Stimulated activated CD4-positive, alpha-beta T cell treated with anti-CD3 and anti-CD28 coated beads, TNF-alpha, amount 100 ng/mL, for 1 hour (primary cell): Measurements from ENCODE around the gene CASTOR2.
"Not testable (repeated sequence)": the region's sequence is repeated elsewhere in the genome, so short reads cannot be mapped to it uniquely, and the experiment has no call there.

ENCODE experiments used
- DNase-seq, 3 donors: peaks; one replicate each; pipeline ENCODE4 v3.0.0-alpha.2; 2020; ENCODE audit warnings: low read depth in 3 of 3, low spot score in 1 of 3

CASTOR2 gene

DNA sequence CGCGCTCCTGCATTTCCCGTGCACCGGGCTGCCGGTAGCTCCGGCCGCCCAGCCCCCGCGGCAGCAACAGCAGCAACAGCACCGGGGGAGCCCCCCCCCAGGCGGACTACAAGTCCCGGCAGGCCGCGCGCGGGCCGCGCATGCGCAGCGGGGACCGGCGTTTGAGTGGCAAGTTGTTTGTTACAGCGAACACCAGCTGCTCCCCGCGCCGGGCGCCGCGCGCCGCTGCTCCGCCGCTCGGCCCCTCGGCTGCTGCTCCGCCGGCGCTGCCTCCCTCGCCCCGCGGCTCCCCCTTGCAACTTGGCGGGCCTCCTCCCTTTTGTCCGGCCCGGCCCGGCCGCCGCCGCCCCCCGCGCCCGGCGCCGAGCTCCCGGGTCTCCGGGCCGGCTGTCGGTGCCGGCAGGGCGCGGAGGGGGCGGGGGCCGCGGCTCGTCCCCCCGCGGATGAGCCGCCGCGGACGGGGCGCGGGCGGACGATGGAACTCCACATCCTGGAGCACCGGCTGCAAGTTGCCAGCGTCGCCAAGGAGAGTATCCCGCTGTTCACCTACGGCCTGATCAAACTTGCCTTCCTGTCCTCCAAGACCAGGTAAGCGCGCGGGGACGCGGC lies at the start of gene CASTOR2:
TSS of gene CASTOR2 (plus strand) at position 195 of the 609 bp plus-strand sequence. CDS start at position 476, 281 bp downstream.
- DNase-seq = peak; percentile 43 to 51 (median 51)

DNA sequence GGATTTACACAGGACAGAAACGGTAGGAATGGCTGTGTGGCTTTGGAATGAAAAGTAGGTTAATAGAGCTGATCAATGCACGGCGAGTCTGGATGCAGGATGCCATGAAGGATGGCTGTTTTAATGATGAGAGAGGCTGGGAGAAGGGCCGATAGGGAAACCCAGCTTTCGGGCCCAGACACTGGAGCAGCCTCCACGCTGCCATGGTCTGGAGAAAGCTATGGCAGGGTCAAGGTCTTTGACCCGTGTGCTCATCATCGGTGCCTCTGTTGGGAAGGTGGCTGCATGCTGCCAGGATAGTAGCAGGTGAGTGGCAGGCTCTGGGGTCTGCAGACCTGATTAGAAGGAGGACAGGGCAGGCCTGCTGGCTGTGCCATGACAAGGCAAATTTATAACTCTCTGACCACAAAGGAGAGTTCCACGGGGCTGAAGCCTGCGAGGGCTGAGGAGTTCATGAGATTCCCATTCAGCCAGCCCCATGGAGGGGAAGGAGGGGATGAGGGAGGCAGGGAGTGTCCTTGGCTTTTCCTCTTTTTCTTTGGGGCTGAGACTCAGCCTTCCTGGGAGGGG lies 42.1 kb upstream of the CASTOR2 start:
- DNase-seq = not testable (repeated sequence)

DNA sequence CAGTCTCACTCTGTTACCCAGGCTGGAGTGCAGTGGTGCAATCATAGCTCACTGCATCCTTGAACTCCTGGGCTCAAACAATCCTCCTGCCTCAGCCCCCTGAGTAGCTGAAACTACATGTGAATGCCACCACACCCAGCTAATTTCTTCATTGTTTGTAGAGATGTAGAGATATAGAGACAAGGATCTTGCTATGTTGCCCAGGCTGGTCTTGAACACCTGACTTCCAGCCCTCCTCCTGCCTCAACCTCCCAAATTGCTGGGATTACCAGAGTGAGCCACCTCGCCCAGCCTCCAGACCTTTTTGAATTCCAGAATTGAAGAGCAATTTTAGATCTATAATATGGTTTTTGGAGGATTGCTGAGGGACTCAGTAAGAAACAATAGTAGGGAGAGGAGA lies 40.9 kb upstream of the CASTOR2 start:
- not testable (repeated sequence) for DNase-seq

DNA sequence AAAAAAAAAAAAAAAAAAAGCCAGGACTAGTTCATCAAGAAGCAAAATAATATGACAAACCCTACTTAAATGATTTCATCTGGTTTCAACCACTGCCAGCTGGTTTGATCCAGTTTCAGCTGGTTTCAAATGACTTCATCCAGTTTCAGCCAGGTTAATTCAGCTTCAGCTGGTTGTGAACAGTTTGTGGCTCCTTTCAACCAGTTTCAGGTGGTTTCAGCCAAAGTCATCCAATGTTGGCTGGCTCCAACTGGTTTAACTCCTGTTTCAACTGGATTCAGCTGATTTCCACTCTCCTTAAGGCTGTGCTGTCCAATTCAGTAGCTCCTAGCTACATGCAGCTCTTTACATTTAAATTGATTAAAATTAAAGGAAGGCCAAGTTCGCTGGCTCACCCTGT lies 37.5 kb upstream of the CASTOR2 start:
- not testable (repeated sequence) for DNase-seq

DNA sequence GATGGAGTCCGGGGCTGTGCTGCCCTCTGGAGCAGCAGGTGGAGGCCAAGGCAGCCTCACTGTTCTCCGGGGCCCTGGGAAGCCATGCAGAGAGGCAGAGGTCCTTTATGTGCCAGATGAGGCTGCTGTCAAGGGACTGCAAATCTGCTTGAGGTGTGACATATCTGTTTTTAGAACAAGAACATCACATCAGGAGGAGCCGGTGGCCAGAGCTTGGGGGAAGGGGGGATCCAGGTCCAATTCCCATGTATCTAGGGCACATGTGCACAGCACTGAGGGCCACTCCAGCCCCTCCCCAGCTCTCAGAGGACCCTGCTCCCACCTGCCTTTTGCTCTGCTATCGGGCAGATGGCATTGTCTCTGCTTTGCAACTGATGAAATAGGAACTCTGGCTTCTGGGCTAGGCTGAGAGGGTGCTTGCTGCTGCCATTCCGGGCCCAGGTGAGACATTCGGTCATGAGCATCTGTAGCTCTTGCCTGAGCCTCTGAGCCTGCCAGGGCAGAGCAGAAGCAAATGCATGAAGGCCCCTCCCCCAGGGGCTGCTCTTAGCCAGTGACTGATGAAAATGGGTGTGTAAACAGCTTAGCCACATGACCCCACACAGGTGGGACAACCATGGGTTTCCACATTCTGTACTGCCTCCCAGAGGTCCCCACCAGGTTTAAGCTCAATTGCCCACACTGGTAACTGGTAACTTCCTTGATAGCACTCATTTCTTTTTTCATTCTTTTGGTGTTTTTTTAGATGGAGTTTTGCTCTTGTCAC lies 32.8 kb upstream of the CASTOR2 start:
- not testable (repeated sequence) for DNase-seq

DNA sequence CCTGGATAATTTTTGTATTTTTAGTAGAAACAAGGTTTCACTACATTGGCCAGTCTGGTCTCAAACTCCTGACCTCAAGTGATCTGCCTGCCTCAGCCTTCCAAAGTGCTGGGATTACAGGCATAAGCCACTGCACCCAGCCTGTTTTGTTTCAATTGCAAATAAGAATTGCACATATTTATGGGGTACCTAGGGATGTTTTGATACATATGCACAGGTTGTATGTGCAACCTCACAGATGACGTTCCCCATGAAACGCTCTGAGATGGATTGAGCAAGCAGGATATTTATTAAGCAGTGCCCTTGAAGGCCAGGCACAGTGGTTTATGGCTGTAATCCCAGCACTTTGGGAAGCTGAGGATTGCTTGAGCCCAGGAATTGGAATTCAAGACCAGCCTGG lies 25.1 kb upstream of the CASTOR2 start:
- DNase-seq = not testable (repeated sequence)

DNA sequence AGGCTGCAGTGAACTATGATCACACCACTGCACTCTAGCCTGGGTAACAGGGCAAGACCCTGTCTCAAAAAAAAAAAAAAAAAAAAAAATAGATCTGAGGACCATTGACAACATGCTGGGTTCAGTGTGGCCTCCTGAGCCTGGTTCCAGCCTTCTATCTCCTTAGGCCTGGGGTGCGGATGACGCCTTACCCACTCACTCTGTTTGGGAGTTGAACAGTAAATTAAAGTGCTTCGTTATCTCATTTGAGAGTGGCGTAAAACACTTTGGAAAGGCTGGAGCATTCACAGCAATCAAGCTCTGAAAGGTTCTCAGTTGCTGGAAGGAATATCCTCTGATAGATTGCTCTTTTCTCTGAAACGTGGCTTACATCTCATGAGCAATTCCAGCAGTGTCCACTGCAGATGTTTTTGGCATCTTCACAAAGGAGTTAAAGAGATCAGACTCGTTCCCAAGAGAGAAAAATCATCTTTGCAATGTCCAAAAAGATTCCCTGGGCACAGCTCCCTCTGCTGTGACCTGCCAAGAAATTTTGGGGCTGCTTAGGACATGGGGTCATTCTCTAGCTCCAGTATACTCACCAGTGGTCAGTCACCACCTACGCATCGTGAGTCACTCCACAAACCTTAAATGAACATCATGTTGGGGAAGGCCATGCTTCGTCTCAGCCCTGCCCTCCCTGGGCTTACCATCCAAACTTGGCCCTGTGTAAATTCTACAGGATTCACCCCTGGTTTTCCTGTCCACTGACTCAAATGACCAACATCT lies 23.0 kb upstream of the CASTOR2 start:
- DNase-seq = not testable (repeated sequence)

DNA sequence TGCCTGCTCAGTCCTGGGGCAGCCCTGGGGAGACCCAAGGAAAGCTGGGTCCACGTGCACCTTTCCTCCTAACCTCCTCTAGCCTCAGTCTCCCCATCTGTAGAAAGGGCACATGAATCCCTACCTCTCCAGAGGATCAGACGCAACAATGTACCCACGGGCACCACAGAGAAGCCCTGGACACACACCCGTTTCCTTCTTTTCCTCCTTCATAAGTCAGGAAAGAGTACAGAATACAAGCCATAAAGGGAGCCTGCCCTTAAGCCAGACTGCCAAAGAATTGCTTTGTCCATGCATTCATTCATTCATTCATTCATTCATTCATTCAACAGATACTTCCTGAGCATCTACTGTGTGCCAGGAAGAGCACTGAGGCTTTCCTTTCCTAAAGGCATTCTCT lies 20.6 kb upstream of the CASTOR2 start:
- not testable (repeated sequence) for DNase-seq

DNA sequence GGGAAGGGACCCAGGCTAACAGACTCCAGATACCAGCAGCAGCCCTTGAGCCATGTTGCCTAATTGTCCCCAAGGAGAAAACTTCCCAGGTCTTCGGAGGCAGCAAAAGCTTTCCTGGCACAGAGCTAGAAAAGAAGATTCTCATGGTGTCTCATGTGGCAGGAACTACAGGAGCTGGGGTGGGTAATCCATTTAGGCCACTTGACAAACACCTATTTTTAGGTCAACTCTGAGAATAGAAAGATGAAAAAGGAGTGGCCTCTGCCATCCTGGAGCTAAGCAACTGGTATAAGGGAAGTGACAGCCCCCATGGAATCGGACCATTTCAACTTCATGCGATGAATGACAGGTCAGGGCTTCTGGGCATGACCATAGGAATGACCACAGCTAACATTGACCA lies 16.8 kb upstream of the CASTOR2 start:
- not testable (repeated sequence) for DNase-seq

DNA sequence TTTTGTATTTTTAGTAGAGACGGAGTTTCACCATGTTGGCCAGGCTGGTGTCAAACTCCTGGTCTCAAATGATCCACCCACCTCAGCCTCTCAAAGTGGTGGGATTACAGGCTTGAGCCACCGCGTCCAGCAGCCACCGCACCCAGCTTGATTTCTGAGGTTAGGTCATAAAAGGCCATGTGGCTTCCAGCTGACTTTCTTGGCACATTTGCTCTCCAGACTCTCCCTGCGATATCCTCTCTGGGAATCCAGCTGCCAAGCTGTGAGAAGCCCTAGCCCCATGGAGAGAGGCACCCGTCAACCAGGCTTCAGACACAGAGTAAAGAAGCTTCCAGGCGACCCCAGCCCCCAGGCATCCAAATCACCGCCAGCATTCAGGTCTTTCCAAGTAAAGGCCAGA lies 10.7 kb upstream of the CASTOR2 start:
- DNase-seq = not testable (repeated sequence)

DNA sequence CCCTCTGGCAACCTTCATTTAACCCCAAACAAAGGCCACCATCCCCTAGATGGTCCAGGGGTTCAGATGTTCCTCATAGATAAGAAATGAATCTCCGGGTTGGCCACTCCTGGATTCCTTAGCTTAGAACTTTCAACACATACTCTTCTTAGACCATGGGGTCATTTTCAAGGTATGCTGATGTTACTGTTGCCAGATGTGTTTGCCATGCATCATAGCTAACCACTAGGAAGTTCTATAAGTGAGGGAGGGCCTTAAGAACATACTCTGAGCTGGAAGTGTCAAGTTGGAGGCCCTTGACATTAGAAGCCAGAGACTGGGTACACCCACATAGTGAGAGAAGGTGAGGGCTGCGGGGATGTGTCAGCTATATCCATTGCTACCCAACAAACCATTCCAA lies 6.2 kb upstream of the CASTOR2 start:
- not testable (repeated sequence) for DNase-seq

DNA sequence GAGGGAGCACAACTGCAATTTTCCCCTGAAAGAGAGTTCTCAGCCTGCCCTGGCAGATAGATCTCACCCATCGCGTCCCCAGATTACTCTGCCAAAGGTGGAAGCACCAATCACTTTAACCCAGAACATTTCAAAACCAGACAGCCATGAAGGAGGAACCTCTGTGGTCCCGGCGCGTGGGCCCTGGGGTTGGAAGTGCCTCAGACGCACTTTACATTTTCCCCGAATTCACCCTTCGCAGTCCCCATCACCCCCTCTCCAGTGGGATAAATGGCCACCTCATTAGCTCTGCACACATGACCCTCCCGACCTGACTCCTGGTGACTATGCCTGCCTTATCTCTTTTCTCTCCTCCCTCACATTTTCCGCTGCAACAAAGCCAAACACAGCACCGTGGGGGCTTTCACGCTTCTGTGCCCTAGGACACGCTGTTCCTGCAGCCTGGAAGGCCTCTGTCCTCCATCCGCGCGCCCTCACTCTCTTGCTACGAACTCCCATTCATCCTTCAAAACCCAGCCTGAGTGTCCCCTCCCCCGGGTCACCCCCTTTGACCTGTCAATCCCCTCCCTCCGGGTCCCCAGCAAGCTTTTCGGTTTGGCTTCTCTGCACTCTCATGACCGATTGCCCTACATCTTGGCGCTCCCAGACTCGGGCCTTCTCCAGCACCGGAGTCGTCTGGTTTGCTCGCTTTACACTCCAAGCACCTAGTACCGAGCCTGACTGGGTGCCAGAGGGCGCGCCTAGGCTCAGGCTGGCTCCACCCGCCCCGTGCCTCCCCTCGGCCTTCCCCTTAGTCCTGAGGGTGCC lies 598 bp upstream of the CASTOR2 start:
- DNase-seq = not testable (repeated sequence)

DNA sequence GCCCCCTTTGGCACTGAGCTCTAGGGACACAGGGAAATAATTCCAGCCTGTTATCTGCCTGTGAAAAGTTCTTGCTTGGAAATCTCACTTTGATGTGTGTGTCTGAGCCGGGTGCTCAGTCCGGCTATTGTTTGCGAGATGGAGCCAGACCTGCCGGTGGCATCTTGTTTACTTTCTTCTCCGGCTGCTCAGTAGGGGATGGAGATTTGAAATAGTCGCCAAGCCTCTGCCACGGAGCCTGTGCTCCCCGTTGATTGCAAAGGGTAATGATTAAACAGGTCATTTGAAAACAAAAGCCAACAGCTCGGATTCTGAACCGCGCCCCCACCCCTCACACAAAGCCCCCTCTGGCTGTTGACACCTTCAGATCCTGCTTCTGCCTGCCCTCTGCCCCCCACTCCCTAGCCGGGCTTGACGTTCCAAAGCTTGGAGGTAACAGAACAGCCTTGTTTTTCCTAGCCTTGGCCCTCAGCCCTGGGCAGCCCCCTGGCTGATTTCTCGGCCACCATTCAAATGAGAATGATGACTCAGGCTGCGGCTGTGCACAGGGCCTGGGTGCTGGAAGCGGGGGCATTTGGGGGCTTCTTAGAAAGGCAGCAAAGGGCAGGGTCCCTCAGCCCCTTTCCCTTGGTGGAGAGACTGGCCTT lies 1.8 kb downstream of the CASTOR2 start:
- DNase-seq = not testable (repeated sequence)

DNA sequence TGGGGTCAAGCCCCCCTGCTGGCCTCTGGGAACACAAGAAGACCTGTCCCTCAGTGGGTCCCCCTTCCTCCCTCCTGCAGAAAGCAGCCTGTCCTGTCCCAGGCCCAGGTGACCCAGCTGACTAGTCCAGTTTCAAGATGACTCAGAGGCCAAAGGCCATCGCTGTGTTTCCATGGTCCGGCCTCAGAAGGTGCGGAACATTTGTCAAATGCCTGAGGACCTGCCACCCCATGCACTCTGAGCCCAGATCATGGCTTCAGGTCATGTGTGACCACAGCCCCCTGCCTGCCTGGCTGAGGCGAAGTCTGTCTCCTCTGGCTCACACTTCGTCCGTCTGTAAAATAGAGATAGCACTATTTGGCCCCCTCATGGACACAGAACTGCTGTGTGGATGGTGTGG lies 2.4 kb downstream of the CASTOR2 start:
- DNase-seq = not testable (repeated sequence)

DNA sequence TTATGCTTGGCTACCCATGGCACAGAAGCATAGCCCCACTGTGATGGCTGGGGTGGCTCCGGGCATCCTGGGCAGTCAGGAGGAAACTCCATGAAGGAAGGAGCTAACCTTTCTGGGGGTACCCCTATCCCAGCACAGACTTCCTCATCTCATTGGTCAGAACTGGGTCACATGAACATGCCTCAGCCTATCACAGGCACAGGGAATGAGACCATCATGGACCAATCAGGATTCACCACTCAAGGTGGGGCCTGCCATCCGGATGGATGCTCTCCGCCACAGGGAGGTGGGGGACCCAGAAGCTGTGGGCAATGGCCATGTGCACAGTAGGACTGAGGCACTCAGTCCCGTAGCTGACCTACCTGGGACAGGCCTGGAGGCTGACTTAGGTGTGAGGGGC lies 6.9 kb downstream of the CASTOR2 start:
- DNase-seq = not testable (repeated sequence)

DNA sequence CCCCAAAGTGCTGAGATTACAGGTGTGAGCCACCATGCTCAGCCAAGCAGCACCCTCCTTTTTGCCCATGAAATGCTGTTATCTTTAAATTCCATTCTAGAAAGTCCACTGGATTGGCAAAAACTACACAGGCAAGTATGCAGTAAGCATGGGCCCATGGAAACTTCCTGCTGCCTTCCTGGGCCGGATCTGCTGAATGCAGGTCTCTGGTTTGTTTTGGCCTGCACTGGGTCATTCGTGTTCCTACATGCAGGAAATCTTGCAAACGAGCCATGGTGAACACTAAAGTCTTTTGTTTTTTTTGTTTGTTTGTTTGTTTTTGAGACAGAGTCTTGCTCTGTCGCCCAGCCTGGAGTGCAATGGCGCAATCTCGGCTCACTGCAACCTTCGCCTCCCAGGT lies 7.9 kb downstream of the CASTOR2 start:
- DNase-seq = not testable (repeated sequence)

DNA sequence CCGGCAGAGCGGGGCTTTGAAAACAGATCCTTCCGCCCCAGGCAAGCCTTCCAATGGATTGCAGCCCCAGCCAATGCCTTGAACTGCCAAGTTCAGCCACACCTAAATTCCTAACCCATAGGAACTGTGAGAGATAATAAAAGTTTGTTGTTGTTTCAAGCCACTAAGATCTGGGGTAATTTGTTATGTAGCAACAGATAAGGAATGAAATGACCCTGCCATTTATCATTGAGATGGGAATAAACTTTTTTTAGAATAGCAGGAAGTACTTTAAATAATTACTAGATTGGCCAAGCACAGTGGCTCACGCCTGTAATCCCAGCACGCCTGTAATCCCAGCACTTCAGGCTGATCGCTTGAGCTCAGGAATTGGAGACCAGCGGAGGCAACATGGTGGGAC lies 11.5 kb downstream of the CASTOR2 start:
- DNase-seq = not testable (repeated sequence)

DNA sequence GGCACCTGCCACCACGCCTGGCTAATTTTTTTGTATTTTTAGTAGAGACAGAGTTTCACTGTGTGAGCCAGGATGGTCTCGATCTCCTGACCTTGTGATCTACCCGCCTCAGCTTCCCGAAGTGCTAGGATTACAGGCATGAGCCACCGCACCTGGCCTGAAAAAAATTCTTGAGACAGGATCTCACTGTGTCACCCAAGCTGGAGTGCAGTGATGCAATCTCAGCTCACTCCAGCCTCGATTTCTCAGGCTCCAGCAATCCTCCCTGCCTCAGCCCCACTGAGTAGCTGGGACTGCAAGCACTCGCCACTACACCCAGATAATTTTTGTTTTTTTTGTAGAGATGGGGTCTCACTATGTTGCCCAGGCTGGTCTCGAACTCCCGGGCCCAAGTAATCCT lies 13.0 kb downstream of the CASTOR2 start:
- DNase-seq = not testable (repeated sequence)

DNA sequence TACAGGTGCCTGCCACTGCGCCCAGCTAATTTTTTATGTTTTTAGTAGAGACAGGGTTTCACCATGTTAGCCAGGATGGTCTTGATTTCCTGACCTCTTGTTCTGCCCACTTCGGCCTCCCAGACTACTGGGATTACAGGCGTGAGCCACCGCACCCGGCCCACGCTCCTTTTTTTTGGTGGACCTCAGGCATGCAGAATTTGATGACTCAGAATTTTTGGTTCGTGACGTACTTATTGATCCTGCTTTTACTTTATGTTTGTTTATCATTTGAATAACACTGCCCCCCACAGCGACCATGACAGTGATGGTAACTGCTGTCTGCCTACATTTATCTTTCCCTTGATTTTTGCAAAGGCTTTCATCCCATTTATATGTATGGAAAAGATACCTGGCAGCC lies 23.9 kb downstream of the CASTOR2 start:
- DNase-seq = not testable (repeated sequence)

DNA sequence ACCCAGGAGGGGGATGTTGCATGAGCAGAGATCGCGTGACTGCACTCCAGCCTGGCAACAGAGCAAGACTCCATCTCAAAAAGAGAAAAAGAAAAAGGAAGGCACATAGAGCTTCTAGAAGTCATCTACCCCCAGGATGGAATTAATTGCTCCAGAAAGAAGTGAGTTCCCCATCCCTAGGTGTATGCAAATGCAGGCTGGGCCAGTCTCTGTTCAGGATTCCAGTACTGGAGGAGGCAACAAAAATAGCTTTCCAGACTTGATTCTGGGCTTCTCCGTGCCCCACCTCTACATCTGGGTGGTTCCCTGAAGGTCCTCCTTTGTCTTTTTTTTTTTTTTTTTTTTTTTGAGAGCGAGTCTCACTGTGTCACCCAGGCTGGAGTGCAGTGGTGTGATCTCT lies 28.6 kb downstream of the CASTOR2 start:
- no peak for DNase-seq
